ENCODE measurements around the gene ASZ1. TPM values are rescaled to one million over a fixed set of nuclear protein-coding genes. Genes with fewer than 3 reads are reported as not detected.

ASZ1 gene
- total RNA-seq, 1 donor from 2014 or later = not detected

DNA sequence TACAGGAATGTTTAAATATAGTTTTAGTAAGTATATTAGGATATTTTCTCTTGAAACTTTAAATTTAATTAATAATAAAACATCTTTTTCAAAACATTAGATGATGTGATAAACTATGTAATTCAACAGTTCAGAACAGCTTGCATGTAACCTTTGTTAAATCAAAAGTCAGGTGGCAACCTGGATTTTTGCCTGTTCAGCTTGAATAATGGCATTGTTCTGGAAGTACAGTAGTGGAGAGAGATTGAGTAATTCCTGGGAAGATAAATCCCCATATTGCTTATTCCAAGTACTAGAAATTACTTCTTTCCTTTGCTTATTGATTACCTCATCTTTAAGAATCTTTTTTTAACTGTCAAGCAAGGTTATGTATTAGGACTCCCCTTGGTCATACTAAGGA, 32.4 kb upstream of the ASZ1 start:
- no peak for DNase-seq (ENCODE audit: extremely low spot score in 2 of 2)
- intact Hi-C loops (cut with DNase I) = no loop called here
- Histone ChIP-seq H3K4me3 (no peak overlapping the region), H3K27me3 (no peaks in the 10 kb centered on the region), H3K36me3 (no peaks in the 10 kb centered on the region), H3K9me3 (no peaks in the 10 kb centered on the region), H3K4me1 (no peaks in the 10 kb centered on the region), H3K27ac (no peak overlapping the region)
- no peak for TF ChIP-seq CTCF (IDR thresholded peaks at IDR 0.05)
- no peak for TF ChIP-seq POLR2AphosphoS5 (IDR thresholded peaks at IDR 0.05; ENCODE audit: insufficient read depth in 1 of 2, low read depth in 1 of 2)
- TF ChIP-seq POLR2A (IDR thresholded peaks at IDR 0.05) = no peak

DNA sequence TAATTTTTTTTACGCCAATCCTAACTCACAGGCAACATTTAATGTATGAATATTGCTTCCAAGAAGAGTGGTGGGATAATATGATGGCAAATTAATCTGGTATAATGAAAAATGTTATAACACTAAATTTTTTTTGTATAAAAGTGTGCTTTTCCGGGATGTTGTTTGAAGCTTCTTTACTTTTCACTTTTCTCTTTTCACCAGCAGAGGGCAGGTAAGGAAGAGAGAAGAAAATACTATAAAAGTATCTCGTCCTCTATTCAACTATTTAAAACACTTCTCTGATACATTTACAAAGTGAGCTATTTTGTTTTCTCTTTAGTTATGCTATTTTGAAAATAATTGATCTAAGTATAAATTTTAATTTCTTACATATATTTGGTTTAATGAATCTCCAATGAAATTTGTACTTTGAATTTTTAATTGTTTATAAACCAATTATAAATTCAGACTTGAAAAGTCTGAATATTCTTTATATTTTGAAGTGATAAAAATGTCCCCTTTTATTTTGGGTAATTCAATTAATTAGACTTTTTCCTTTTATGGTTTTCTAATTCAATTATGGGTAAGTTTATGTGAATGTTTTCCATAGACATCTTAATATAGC, 31.8 kb upstream of the ASZ1 start:
- no peaks in the 10 kb centered on the region for H3K36me3 ChIP-seq
- no peak overlapping the region for H3K27ac ChIP-seq
- intact Hi-C loops (cut with DNase I) = no loop called here
- no peaks in the 10 kb centered on the region for H3K4me1 ChIP-seq
- no peak for DNase-seq (ENCODE audit: extremely low spot score in 2 of 2)
- H3K9me3 ChIP-seq = no peaks in the 10 kb centered on the region
- H3K27me3 ChIP-seq = no peaks in the 10 kb centered on the region
- TF ChIP-seq POLR2AphosphoS5 (IDR thresholded peaks at IDR 0.05; ENCODE audit: insufficient read depth in 1 of 2, low read depth in 1 of 2) (no peak), CTCF (IDR thresholded peaks at IDR 0.05) (peak in 2 of 3 experiments; percentile 45 to 52)
- H3K4me3 ChIP-seq = no peak overlapping the region

DNA sequence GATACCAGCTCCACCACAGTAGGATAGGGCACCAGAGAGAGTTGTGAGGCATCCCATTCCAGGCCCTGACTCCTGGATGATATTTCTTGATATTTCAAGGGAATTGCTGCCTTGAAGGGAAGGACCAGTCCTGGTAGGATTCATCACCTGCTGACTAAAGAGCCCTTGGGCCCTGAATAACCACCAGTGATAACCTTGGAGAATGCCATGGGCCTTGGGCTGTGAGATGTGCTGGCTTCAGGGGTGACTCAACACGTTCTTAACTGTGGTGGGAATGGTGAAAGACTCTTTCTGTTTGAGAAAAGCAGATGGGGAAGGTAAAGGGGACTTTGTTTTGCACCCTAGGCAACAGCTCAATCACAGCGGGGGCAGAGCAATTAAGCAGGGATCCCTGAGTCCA, 21.4 kb upstream of the ASZ1 start:
- TF ChIP-seq CTCF (IDR thresholded peaks at IDR 0.05) (no peak), POLR2A (IDR thresholded peaks at IDR 0.05) (no peak), POLR2AphosphoS5 (IDR thresholded peaks at IDR 0.05; ENCODE audit: insufficient read depth in 1 of 2, low read depth in 1 of 2) (no peak)
- H3K9me3 ChIP-seq = no peaks in the 10 kb centered on the region
- intact Hi-C loops (cut with DNase I) = no loop called here

DNA sequence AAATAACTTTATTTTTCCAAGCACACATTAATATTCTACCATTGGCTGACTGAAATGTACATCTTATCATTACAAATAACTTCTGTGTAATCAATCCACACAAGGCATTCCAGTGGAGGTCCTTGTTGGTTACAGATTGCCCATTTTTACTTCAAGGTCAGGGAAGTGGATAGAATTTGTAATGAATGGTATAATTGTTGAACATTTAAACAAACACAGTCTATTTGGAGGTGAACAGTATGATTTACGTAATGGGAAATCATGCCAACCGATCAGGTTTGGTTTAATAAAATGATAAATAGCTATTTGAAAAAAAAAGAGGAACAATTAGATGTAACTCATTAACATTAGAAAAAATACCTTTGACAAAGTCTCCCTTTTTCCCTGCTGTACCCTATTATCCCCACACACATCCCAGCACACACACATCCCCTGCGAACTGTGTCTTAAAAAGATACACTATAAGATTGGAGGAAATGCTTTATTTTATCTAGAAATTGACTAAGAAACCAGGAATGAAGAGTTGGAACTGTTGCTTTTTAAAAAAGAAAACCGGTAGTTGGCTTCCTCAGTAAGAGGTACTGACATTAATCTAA, 19.0 kb upstream of the ASZ1 start:
- Histone ChIP-seq H3K4me3 (no peak overlapping the region), H3K36me3 (no peaks in the 10 kb centered on the region), H3K4me1 (no peaks in the 10 kb centered on the region), H3K27ac (no peak overlapping the region), H3K9me3 (no peaks in the 10 kb centered on the region), H3K27me3 (no peaks in the 10 kb centered on the region)
- TF ChIP-seq CTCF (IDR thresholded peaks at IDR 0.05) = no peak
- TF ChIP-seq POLR2A (IDR thresholded peaks at IDR 0.05) = no peak
- TF ChIP-seq POLR2AphosphoS5 (IDR thresholded peaks at IDR 0.05; ENCODE audit: insufficient read depth in 1 of 2, low read depth in 1 of 2) = no peak
- no peak for DNase-seq (ENCODE audit: extremely low spot score in 2 of 2)
- intact Hi-C loops (cut with DNase I) = no loop called here

More for the DNA sequence above, 21.4 kb upstream of the ASZ1 start:
- H3K4me3 ChIP-seq = no peak overlapping the region
- H3K27me3 ChIP-seq = no peaks in the 10 kb centered on the region
- no peak for DNase-seq (ENCODE audit: extremely low spot score in 2 of 2)
- H3K27ac ChIP-seq = no peak overlapping the region
- no peaks in the 10 kb centered on the region for H3K4me1 ChIP-seq
- no peaks in the 10 kb centered on the region for H3K36me3 ChIP-seq

DNA sequence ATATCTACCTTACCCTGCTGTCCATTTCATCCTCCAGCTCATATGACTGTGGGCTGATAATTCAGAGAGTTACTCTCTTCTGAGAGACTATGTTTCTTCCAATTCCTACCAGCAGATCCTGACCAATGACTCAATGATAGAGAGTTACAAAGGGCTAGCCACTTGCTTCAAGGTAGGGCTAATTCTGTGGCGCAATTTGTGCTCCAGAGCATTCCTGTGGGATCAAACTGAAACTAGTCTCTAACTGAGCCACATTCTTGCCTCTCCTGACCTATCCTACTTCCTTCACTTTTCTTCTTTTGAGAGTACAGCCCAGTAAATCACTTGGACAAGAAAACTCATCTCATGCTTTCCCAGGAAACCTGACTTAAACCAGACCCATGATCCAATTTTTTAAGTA, 17.9 kb upstream of the ASZ1 start:
- DNase-seq (ENCODE audit: extremely low spot score in 2 of 2) = no peak
- no peaks in the 10 kb centered on the region for H3K4me1 ChIP-seq
- no peak overlapping the region for H3K4me3 ChIP-seq
- TF ChIP-seq CTCF (IDR thresholded peaks at IDR 0.05) (no peak), POLR2AphosphoS5 (IDR thresholded peaks at IDR 0.05; ENCODE audit: insufficient read depth in 1 of 2, low read depth in 1 of 2) (no peak), POLR2A (IDR thresholded peaks at IDR 0.05) (no peak)
- H3K27ac ChIP-seq = no peak overlapping the region
- H3K36me3 ChIP-seq = no peaks in the 10 kb centered on the region
- H3K9me3 ChIP-seq = no peaks in the 10 kb centered on the region
- intact Hi-C loops (cut with DNase I) = no loop called here
- no peaks in the 10 kb centered on the region for H3K27me3 ChIP-seq

All from vagina (tissue), 2 donors.